GM12865 (cell line): ENCODE results near the gene CST2.
"Not testable (repeated sequence)": the region's sequence is repeated elsewhere in the genome, so short reads cannot be mapped to it uniquely, and the experiment has no call there.

Experiments
- DNase-seq: peaks from one replicate; pipeline ENCODE4 v3.0.0; 2010; ENCODE audit warnings: low read depth
- H3K4me3 ChIP-seq: 2 replicates; pipeline ENCODE4 v1.5.1; 2011; ENCODE audit warnings: mild to moderate bottlenecking, low read depth, low read length, control low read depth
- CTCF ChIP-seq: IDR thresholded peaks from 2 replicates; pipeline ENCODE4 v1.5.1; 2011; ENCODE audit warnings: low read length, control low read depth, low read depth, inconsistent platforms; ENCODE audit not compliant: insufficient read depth; ENCODE audit errors: missing control alignments

CST2 gene

GRCh38 chr20:23841693-23842092 is 15.2 kb upstream of the CST2 start:
- TF ChIP-seq CTCF = no peak
- no peak overlapping the region for H3K4me3 ChIP-seq
- DNase-seq = no peak

- no peak for TF ChIP-seq CTCF
- no peak for DNase-seq
- H3K4me3 ChIP-seq = no peak overlapping the region
Observed at GRCh38 chr20:23835716-23836115, 9.2 kb upstream of the CST2 start.

GRCh38 chr20:23832775-23833513 is 6.4 kb upstream of the CST2 start:
- TF ChIP-seq CTCF = no peak
- no peak overlapping the region for H3K4me3 ChIP-seq
- DNase-seq = no peak

GRCh38 chr20:23831961-23832360 is 5.4 kb upstream of the CST2 start:
- H3K4me3 ChIP-seq, DNase-seq: not testable (repeated sequence)

GRCh38 chr20:23823621-23824324 is 2.8 kb downstream of the CST2 start:
- DNase-seq = no peak
- no peak overlapping the region for H3K4me3 ChIP-seq
- no peak for TF ChIP-seq CTCF

- TF ChIP-seq CTCF = no peak
Observed at GRCh38 chr20:23823111-23823510, 3.4 kb downstream of the CST2 start.

GRCh38 chr20:23820493-23820892 is 6.0 kb downstream of the CST2 start:
- no peak for DNase-seq
- no peak overlapping the region for H3K4me3 ChIP-seq
- no peak for TF ChIP-seq CTCF

More at GRCh38 chr20:23823111-23823510, 3.4 kb downstream of the CST2 start:
- H3K4me3 ChIP-seq = no peak overlapping the region
- no peak for DNase-seq

- DNase-seq, H3K4me3 ChIP-seq: not testable (repeated sequence)
Observed at GRCh38 chr20:23811559-23811958, 15.0 kb downstream of the CST2 start.

GRCh38 chr20:23810349-23810748 is 16.2 kb downstream of the CST2 start:
- H3K4me3 ChIP-seq, DNase-seq: not testable (repeated sequence)
